HG03558 (cell line): ENCODE measurements around the gene PHF2.

ENCODE experiments used
- ATAC-seq: cut with Tn5 transposase; IDR thresholded peaks from one replicate; pipeline ENCODE4 v1.9.1; 2021; ENCODE audit warnings: moderate number of reproducible peaks; ENCODE audit not compliant: unreplicated experiment; ENCODE audit errors: extremely low read depth

PHF2 gene

DNA sequence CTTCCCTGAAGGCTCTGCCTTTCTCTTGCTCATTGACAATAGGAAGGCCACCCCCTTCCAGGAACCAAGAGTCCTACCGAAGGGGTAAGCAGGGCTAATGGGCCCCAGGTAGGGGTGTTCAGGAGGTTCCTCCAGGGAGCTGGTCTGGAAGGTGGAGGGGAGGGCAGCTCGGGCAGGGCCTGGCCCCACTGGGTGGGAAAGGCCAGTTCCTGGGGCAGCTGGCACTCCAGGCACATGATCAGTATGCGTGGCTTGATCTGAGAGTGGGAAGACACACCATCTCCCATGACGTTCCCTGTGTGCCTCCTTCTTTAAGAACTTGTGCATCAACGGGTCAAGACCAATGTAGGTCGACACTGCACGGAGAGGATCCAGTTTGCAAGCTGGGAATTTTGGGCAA is 149.8 kb downstream of the PHF2 start:
- ATAC-seq = no peak
